T-cell (primary cell): ENCODE results near the gene SLC9A7. TPM values are rescaled to one million over a fixed set of nuclear protein-coding genes. Genes with fewer than 3 reads are reported as not detected.

Experiments
- ATAC-seq, 4 experiments: fragments of 200-7000 bp in 3 of 4; fragments of 150-1000 bp in 1 of 4; cut with Tn5 transposase; replicated peaks in 1 of 4; 1 replicate in 3 of 4; 2 replicates in 1 of 4; pipeline ENCODE4 v1.10.0; 2021; ENCODE audit warnings: moderate library complexity in 3 of 4, mild to moderate bottlenecking in 2 of 4, moderate number of reproducible peaks in 1 of 4
- CTCF ChIA-PET, 2 donors: fragments of 300-600 bp; sonication (Branson Sonifier 250); formaldehyde crosslinking; loops; one replicate each; lab custom pipeline; 2022; ENCODE audit warnings: antibody characterized with exemption in 2 of 2; lab: Charles Lee
- POLR2A ChIA-PET, 2 donors: fragments of 300-600 bp; sonication (Branson Sonifier 250); formaldehyde crosslinking; loops; one replicate each; lab custom pipeline; 2022; ENCODE audit warnings: antibody characterized with exemption in 2 of 2; lab: Charles Lee
- DNase-seq, 35 experiments: peaks; one replicate each; pipeline versions ENCODE4 v3.0.0 to v3.0.0-alpha.2; 2013 to 2023
- H3K27ac ChIP-seq: one replicate; pipeline ENCODE4 v1.5.1; 2013; ENCODE audit warnings: low read length
- H3K27me3 ChIP-seq, 2 experiments: replicated peaks in 1 of 2; 1 replicate in 1 of 2; 2 replicates in 1 of 2; pipeline versions ENCODE4 v1.6.1 to v1.7.0; 2013; ENCODE audit warnings: low read length in 1 of 2, mixed read lengths in 1 of 2; ENCODE audit not compliant: control insufficient read depth in 2 of 2, insufficient read depth in 2 of 2; ENCODE audit errors: extremely low read depth in 1 of 2
- H3K36me3 ChIP-seq, 2 donors: 1 replicate in 1 of 2; 2 replicates in 1 of 2; pipeline versions ENCODE4 v1.6.1 to v1.7.0; 2013; ENCODE audit warnings: low read length in 1 of 2; ENCODE audit not compliant: control insufficient read depth in 2 of 2, insufficient read depth in 1 of 2; ENCODE audit errors: extremely low read depth in 1 of 2
- H3K4me1 ChIP-seq, 2 experiments: 1 replicate in 1 of 2; 2 replicates in 1 of 2; pipeline versions ENCODE4 v1.6.1 to v1.7.0; 2013; ENCODE audit warnings: low read length in 2 of 2, mixed read lengths in 1 of 2; ENCODE audit not compliant: insufficient read depth in 2 of 2, control insufficient read depth in 1 of 2; ENCODE audit errors: extremely low read depth in 1 of 2
- H3K4me3 ChIP-seq, 2 donors: 1 replicate in 1 of 2; 2 replicates in 1 of 2; pipeline versions ENCODE4 v1.5.1 to v1.7.0; 2013; ENCODE audit warnings: mild to moderate bottlenecking in 2 of 2, low read length in 1 of 2, moderate library complexity in 1 of 2; ENCODE audit not compliant: control insufficient read depth in 1 of 2; ENCODE audit errors: extremely low read depth in 1 of 2
- H3K9me3 ChIP-seq: 2 replicates; pipeline ENCODE4 v1.7.0; 2013
- H3K27ac Mint-ChIP-seq, 2 donors: one replicate each; pipeline ENCODE4 v1.8.0; 2020 to 2021; ENCODE audit warnings: mild to moderate bottlenecking in 2 of 2, mixed read lengths in 2 of 2
- H3K27me3 Mint-ChIP-seq, 2 donors: one replicate each; pipeline ENCODE4 v1.8.0; 2021 to 2022; ENCODE audit warnings: mixed read lengths in 2 of 2
- H3K36me3 Mint-ChIP-seq: one replicate; pipeline ENCODE4 v1.8.0; 2021; ENCODE audit warnings: mixed read lengths
- H3K4me1 Mint-ChIP-seq, 3 donors: one replicate each; pipeline ENCODE4 v1.8.0; 2020 to 2022; ENCODE audit warnings: mixed read lengths in 3 of 3, mild to moderate bottlenecking in 1 of 3
- H3K4me3 Mint-ChIP-seq, 3 donors: one replicate each; pipeline ENCODE4 v1.8.0; 2020 to 2022; ENCODE audit warnings: mild to moderate bottlenecking in 3 of 3, mixed read lengths in 3 of 3, moderate library complexity in 3 of 3
- H3K9me3 Mint-ChIP-seq, 3 donors: one replicate each; pipeline ENCODE4 v1.8.0; 2020 to 2022; ENCODE audit warnings: mixed read lengths in 3 of 3
- WGBS: methylation state at CpG from one replicate; pipeline ENCODE4 v1.1.5; 2013; ENCODE audit warnings: missing lambda C conversion rate; ENCODE audit not compliant: insufficient coverage; 5-methylcytosine and 5-hydroxymethylcytosine counted together
- total RNA-seq, 35 experiments: library from RNA in 6 of 35; stranded (reverse) in 6 of 35; fragments of 120-200 nt in 1 of 35; gene quantifications; one replicate each; pipeline versions ENCODE4 v1.2.1 to v1.2.4 and lab custom pipeline; 2013 to 2026

The SLC9A7 gene
- total RNA-seq, 5 donors from 2014 or later (not counting 1 experiment from before 2014, with no cell fraction given): 2.3 to 6.3 (median 3.7) TPM

DNA sequence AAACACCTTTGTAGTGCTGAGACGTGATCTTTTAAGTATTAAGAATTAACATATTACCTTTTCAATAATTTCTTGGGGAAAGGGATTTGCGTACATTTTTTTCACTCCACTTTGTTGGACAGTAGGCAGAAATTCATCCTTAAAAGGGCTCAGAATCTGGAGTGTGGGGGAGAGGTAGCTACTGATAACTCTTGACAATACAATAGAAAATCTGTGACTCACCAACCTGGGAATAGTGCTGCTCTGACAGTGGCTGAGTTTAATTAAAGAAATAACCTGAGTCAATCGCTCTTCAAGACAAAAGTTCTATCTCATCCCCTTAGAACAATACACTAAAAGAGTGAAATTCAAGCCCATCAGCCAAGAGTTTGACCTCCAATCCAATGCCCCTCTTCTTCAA is 60.2 kb downstream of the SLC9A7 start:
- Histone ChIP-seq H3K27ac (no peak overlapping the region), H3K27me3 (no peaks in the 10 kb centered on the region), H3K36me3 (no peaks in the 10 kb centered on the region), H3K4me1 (no peaks in the 10 kb centered on the region), H3K9me3 (no peaks in the 10 kb centered on the region), H3K4me3 (no peak overlapping the region)
- peaks cover 0 to 3% (median 0%) of the 10 kb centered on the region in 3 donors for H3K4me1 Mint-ChIP-seq
- no peaks in the 10 kb centered on the region for H3K27me3 Mint-ChIP-seq
- WGBS: no CpG with 5 or more reads among the region's 3 CpGs
- ATAC-seq: no peak
- POLR2A ChIA-PET: no interaction called here
- H3K36me3 Mint-ChIP-seq: no peaks in the 10 kb centered on the region
- CTCF ChIA-PET: no interaction called here
- no peaks in the 10 kb centered on the region for H3K9me3 Mint-ChIP-seq
- no peak overlapping the region for H3K27ac Mint-ChIP-seq
- DNase-seq: no peak
- H3K4me3 Mint-ChIP-seq: no peak overlapping the region

DNA sequence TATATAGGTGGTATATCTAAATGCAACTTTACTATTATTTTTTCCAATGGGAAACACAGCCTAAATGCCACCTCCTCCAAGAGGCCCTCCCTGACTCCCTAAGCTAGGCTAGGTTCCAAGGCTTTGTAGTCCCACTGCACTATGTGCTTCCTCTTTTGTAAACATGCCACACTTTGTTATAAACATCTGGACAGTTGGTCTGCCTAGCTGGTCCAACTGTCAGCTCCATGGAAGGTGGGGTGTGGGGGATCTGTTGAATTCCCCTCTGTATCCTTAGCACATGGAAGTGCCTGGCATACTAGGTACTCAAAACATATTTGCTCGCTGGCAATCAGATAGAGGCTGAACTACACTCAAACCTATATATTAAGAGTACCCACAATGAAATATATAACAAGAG is 63.4 kb downstream of the SLC9A7 start:
- no peak for ATAC-seq
- Histone ChIP-seq H3K4me1 (no peaks in the 10 kb centered on the region), H3K36me3 (no peaks in the 10 kb centered on the region), H3K4me3 (no peak overlapping the region), H3K27me3 (no peaks in the 10 kb centered on the region), H3K9me3 (no peaks in the 10 kb centered on the region), H3K27ac (no peak overlapping the region)
- Mint-ChIP-seq H3K4me3 (no peak overlapping the region), H3K27me3 (peaks cover 0 to 9% of the 10 kb centered on the region in 2 donors), H3K9me3 (no peaks in the 10 kb centered on the region), H3K27ac (no peak overlapping the region), H3K36me3 (no peaks in the 10 kb centered on the region), H3K4me1 (no peaks in the 10 kb centered on the region)
- CTCF ChIA-PET: no interaction called here
- WGBS: no CpG with 5 or more reads among the region's 1 CpG
- POLR2A ChIA-PET: no interaction called here
- no peak for DNase-seq

DNA sequence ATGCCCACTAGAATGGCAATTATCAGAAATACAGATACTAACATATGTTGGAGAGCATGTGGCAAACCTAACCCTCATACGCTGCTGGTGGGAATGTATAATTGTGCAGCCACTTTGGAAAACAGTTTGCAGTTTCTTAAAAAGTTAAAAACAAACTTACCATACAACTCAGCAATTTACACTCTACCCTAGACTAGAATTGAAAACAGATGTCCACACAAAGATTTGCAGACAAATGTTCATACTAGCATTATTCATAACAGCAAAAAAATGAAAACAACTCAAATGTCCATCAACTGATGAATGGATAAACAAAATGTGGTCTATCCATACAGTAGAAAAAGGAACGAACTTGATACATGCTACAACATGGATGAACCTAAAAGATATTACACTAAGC is 64.4 kb downstream of the SLC9A7 start:
- H3K27ac ChIP-seq: no peak overlapping the region
- no peaks in the 10 kb centered on the region for H3K4me1 ChIP-seq
- H3K9me3 Mint-ChIP-seq: no peaks in the 10 kb centered on the region
- H3K4me3 Mint-ChIP-seq: no peak overlapping the region
- no peak for DNase-seq
- ChIA-PET POLR2A (interaction anchor here in 1 of 2 donors (0.6 kb wide), 1 partner anchor 1668 kb away, joined by 4 read pairs; no protein-coding TSS in a partner anchor), CTCF (no interaction called here)
- no CpG with 5 or more reads among the region's 2 CpGs for whole genome bisulfite sequencing
- no peaks in the 10 kb centered on the region for H3K9me3 ChIP-seq
- H3K27me3 ChIP-seq: no peaks in the 10 kb centered on the region
- no peak for ATAC-seq
- no peaks in the 10 kb centered on the region for H3K4me1 Mint-ChIP-seq
- no peak overlapping the region for H3K27ac Mint-ChIP-seq
- H3K27me3 Mint-ChIP-seq: peaks cover 0 to 15% of the 10 kb centered on the region in 2 donors
- no peaks in the 10 kb centered on the region for H3K36me3 ChIP-seq
- H3K36me3 Mint-ChIP-seq: no peaks in the 10 kb centered on the region
- no peak overlapping the region for H3K4me3 ChIP-seq

DNA sequence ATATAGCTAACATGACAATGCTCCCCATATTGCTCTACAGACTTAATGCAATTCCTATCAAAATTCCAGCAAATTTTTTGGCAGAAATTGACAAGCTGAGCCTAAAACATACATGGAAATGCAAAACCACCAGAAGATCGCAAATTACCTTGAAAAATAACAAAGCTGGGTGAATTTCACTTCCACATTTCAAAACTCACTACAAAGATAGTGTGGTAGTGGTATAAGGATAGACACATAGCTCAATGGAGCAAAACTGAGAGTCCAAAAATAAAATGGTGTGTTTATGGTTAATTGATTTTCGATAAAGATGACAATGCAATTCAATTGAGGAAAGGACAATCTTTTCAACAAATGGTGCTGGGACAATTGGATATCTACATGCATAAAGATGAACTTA is 65.8 kb downstream of the SLC9A7 start:
- no peak overlapping the region for H3K27ac Mint-ChIP-seq
- no peaks in the 10 kb centered on the region for H3K9me3 Mint-ChIP-seq
- no peak overlapping the region for H3K4me3 Mint-ChIP-seq
- H3K27me3 Mint-ChIP-seq: peaks cover 0 to 15% of the 10 kb centered on the region in 2 donors
- ATAC-seq: no peak
- WGBS: no CpG with 5 or more reads among the region's 2 CpGs
- Histone ChIP-seq H3K36me3 (no peaks in the 10 kb centered on the region), H3K4me1 (no peaks in the 10 kb centered on the region), H3K27me3 (no peaks in the 10 kb centered on the region), H3K9me3 (no peaks in the 10 kb centered on the region), H3K27ac (no peak overlapping the region), H3K4me3 (no peak overlapping the region)
- no peak for DNase-seq
- ChIA-PET POLR2A (no interaction called here), CTCF (no interaction called here)
- H3K4me1 Mint-ChIP-seq: no peaks in the 10 kb centered on the region
- no peaks in the 10 kb centered on the region for H3K36me3 Mint-ChIP-seq

DNA sequence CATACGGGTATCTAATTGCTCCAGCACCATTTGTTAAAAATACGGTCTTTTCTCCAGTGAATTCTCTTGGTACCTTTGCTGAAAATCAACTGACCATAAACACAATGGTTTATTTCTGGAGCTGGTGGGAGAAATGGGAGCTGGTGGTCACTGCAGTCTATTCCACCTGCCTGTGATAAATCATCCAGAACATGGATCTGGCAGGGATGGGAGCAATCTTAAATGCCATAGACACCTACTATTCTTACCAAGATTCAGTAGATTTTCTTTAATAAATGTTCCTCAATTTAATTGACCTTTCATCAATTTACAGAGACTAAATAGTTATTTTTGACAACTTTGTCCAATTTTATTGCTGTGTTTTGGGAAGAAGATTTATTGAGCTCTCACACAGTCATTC is 68.1 kb downstream of the SLC9A7 start:
- ATAC-seq: no peak
- H3K36me3 Mint-ChIP-seq: no peaks in the 10 kb centered on the region
- Histone ChIP-seq H3K36me3 (no peaks in the 10 kb centered on the region), H3K4me3 (no peak overlapping the region), H3K4me1 (no peaks in the 10 kb centered on the region), H3K27ac (no peak overlapping the region), H3K9me3 (no peaks in the 10 kb centered on the region), H3K27me3 (no peaks in the 10 kb centered on the region)
- POLR2A ChIA-PET: no interaction called here
- peaks cover 0 to 19% of the 10 kb centered on the region in 2 donors for H3K27me3 Mint-ChIP-seq
- peaks cover 0 to 2% (median 0%) of the 10 kb centered on the region in 3 donors for H3K4me1 Mint-ChIP-seq
- H3K27ac Mint-ChIP-seq: no peak overlapping the region
- DNase-seq: no peak
- no CpG with 5 or more reads among the region's 2 CpGs for WGBS
- H3K4me3 Mint-ChIP-seq: no peak overlapping the region
- no peaks in the 10 kb centered on the region for H3K9me3 Mint-ChIP-seq
- CTCF ChIA-PET: no interaction called here

DNA sequence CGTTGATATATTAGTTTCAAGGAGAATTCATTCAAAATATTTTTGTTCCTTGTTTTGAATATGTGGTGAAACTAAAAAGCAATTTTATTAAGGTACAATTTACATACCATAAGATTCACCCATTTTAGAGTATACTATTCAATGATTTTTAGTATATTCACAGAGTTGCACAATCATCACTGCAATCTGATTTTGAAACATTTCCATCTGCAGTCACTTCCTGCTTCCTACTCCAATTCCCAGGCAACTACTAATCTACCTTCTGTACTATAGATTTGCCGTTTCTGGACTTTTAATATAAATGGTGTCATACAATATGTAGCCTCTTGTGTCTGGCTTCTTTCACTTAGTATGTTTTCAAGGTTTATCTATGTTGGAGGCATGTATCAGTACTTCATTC is 71.3 kb downstream of the SLC9A7 start:
- no peak for DNase-seq
- Mint-ChIP-seq H3K4me1 (peaks cover 0 to 2% (median 0%) of the 10 kb centered on the region in 3 donors), H3K27me3 (peaks cover 0 to 19% of the 10 kb centered on the region in 2 donors), H3K4me3 (no peak overlapping the region), H3K36me3 (no peaks in the 10 kb centered on the region), H3K9me3 (no peaks in the 10 kb centered on the region), H3K27ac (no peak overlapping the region)
- H3K27ac ChIP-seq: no peak overlapping the region
- no peak for ATAC-seq
- ChIA-PET POLR2A (no interaction called here), CTCF (interaction anchor here in 1 of 2 donors (1.5 kb wide), 1 partner anchor 9 kb away, joined by 3 read pairs; no protein-coding TSS in a partner anchor)
- no CpG with 5 or more reads among the region's 2 CpGs for WGBS
- no peaks in the 10 kb centered on the region for H3K4me1 ChIP-seq
- no peak overlapping the region for H3K4me3 ChIP-seq
- no peaks in the 10 kb centered on the region for H3K9me3 ChIP-seq
- no peaks in the 10 kb centered on the region for H3K36me3 ChIP-seq
- H3K27me3 ChIP-seq: no peaks in the 10 kb centered on the region
